HG03460 (cell line): ENCODE measurements around the gene SLC29A2.
A peak's percentile ranks its signal among the peaks of the same experiment; 100 is the strongest.
"Not testable (repeated sequence)": the region's sequence is repeated elsewhere in the genome, so short reads cannot be mapped to it uniquely, and the experiment has no call there.

Experiments used
- ATAC-seq: cut with Tn5 transposase; IDR thresholded peaks from one replicate; pipeline ENCODE4 v1.9.1; 2021; ENCODE audit not compliant: unreplicated experiment

The SLC29A2 gene

DNA sequence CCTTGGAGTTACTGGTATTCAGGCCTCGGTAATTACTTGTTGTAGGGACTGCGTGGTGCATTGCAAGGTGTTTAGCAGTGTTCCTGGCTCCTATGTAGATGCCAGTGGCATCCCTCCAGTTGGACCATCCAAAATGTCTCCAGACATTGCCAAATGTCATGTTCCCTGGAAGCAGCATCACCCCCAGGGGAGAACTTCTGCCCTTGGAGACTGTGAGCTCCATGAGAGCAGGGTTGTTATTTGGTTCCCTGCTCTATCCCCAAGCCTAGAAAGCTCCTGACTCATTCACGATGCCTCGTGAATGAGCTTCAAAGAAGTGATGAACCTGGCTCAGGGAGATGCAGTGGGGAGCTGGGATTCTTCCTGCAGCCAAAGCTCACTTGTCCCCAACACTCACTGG is 50.0 kb downstream of the SLC29A2 start:
- no peak for ATAC-seq

DNA sequence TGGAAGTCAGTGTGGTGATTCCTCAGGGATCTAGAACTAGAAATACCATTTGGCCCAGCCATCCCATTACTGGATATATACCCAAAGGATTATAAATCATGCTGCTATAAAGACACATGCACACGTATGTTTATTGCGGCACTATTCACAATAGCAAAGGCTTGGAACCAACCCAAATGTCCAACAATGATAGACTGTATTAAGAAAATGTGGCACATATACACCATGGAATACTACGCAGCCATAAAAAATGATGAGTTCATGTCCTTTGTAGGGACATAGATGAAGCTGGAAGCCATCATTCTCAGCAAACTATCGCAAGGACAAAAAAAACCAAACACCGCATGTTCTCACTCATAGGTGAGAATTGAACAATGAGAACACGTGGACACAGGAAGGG is 50.8 kb downstream of the SLC29A2 start:
- ATAC-seq, result not testable (repeated sequence)

DNA sequence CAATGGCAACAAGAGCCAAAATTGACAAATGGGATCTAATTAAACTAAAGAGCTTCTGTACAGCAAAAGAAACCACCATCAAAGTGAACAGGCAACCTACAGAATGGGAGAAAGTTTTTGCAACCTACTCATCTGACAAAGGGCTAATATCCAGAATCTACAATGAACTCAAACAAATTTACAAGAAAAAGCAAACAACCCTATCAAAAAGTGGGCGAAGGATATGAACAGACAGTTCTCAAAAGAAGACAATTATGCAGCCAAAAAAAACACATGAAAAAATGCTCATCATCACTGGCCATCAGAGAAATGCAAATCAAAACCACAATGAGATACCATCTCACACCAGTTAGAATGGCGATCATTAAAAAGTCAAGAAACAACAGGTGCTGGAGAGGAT is 51.3 kb downstream of the SLC29A2 start:
- ATAC-seq, result not testable (repeated sequence)

DNA sequence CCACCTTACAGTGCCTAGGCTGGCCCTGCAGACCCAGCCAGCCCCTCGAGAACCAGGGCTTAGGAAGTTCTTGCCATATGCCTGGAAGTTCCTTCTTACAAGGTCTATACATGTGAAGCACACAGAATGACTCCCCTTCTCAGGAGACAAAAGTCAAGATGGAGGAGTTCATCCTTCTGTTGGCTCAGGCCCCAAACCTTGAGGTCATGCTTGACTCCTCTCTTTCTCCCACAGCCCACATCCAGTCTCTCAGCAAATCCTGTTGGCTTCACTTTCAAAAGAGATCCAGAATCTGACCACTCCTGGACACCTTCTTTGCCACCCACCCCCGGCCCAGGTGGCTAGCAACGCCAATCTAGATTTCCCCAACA is 53.0 kb downstream of the SLC29A2 start:
- ATAC-seq, result no peak

DNA sequence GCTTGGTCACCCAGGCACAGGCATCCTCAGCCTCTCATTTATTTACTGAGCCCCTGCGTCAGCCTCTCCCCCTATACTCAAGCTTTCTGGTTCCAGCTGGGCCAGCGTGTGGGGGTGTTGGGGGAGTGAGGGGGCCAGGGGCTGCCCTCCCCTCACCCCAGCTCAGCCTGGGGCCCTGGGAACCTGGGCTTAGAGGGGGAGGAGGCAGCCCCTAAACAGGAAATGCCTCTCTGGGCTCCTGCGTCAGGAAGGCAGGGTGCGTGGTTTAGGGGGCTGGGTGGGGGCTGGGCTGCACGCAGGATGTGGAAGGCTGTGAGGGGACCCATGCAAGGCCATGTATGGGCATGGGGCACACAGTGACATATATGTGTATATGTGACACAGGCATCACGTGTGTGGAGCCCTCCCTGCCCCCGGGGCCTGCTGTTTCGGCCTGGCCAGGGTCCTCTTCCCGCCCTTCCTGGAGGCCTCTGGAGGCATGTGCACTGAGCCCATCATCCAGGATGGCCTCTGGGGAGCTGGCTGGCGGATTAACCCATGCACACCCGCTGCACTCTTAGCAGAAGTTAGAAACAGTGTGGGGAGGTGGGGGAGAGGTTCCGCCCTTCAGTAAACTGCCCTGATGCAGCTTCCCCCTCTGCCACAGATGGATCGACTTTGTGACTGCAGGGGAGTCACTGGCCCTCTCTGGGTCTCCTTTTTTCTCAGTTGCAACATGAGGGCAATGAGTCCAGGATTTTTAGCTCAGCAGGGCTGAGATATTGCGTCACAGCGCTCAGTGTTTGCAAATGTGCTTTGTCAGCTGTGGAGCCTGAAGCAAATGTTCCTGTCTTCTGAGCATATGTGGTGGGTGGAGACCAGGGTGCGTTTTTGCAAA is 53.6 kb downstream of the SLC29A2 start:
- ATAC-seq, result no peak

DNA sequence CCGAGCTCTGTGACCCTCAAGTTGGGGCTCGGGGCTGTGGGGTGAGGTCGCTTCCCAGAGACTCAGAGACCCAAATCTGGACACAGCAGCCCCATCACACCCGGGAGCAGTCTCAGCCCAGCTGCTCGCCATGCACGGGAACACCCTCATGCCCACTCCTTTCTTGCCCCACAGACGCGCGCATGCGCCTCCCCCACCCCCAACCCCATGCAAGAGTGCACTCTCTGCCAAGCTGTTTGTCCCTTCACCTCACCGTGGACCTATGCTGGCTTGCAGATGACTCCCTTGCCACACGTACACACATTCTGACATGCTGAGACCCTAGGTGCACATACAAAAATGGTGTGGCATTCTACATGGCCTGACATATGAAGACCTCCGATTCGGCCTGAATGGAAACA is 54.2 kb downstream of the SLC29A2 start:
- ATAC-seq, result no peak

DNA sequence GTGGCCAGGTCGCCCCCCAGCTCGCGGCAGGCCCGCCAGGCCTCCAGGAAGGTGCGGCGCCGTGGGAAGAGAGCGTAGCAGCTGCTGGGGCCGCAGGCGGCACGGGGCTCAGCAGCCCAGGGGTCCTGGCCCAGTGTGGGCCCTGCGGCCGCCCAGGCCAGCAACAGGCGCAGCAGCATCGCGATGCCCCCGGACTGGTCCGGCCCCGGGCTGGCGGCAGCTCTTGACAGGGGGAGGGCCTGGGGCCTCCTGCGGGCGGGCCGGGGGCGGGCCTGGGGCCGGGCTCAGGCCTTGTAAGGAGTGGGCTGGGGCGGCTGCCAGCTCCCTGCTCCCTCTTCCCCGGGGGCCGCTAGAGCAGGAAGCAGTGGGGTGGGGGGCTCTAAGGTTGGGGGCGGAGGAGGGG is 54.7 kb downstream of the SLC29A2 start, which contains the start of gene CD248:
TSS of gene CD248 (minus strand) at position 196 of the 403 bp plus-strand sequence. CDS start at position 179, 17 bp downstream.
- ATAC-seq, result no peak

DNA sequence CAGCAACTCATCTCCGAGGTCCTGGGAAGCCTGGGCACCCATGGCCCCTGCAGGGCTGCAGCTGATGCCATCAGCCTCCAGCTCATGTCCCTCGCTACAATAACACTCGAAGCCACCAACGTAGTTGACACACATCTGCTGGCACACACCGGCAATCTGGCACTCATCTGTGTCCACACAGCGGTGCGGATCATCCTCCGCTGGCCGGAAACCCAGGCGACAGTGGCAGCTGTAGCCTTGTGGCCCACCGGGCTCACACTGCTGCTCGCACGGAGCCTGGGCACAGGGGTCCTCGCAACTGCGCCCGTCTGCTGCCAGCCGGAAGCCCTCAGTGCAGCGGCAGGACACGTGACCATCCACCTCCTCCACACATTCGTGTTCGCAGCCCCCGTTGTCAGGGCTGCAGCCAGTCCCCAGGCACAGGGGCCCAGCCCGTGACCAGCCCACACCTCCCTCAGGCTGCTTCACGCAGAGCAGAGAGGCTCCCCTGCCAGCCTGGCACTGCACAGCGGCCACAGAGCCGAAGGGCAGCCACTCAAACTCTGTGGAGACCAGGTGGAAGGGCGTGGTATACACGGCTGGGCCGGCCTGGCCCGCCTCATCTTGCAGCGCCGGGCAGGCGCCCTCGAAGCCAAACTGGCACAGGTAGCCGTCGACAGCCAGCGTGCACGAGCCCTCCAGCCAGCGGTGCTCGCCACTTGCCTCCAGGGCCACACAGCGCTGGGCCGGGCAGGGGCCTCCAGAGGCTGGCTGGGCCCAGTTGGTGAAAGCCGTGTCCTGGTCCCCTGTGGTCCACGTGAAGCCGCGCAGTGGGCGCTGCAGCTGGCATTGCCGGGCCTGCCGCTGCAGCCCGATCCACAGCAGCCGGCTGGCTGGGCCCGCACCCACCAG is 55.4 kb downstream of the SLC29A2 start:
- ATAC-seq, result no peak

DNA sequence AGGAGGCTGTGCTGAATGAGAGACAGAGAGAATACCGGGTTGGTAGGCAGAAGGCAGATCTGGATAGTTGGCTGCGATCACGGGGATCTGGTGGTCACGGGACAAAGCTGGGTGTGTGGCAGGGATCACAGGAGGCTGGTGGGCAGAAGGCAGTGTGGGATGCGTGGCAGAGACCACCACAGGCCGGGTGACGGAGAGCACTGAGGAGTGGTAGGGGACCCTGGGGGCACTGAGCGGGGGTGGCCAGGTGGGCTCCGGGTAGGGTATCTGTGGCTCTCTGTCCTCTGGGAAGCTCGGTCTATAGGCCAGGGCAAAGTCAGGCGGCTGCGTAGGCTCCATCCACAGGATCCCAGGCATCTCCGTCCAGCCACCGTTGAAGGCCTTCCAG is 56.1 kb downstream of the SLC29A2 start:
- no peak for ATAC-seq

DNA sequence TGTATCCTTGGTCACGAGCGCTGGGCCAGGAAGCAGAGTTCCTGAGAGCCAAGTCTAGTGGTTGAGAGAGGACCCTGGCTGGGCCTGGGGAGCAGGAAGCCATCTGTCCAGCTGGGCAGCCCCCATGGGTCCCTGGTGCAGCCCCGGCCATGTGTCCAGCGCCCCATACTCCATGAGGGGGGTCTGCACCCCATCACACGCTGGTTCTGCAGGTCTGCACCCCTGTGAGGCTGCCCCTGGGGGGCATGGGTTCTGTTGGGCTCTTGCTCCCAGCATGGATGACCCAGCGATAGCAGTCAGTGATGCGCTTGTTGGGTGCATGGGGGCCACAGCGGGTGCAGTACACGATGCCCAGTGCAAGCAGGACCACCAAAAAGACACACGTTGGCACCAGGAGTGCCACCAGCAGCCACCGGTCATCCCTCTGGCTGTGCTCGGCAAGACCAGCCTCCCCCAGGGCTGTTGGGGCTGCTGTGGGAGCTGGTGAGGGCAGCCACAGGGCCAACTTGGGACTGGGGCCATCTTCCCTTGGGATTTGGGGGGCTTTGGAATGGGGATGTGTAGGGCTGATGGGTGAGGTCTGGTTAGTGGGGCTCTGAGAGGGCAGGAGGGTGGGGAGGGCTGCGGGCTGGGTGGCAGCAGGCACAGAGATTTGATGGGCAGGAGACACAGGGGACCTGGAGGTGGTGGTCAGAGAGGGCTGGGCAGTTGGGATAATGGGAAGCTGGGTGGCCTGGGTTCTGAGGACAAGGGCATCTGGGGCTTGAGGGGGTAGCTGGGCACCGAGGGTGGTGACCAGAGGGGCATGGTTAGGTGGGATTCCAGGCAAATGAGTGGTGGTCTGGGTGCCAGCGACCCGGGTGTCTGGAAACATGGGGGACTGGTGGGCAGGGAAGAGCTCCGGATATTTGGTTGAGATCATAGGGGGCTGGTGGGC is 56.7 kb downstream of the SLC29A2 start:
- ATAC-seq, result no peak

DNA sequence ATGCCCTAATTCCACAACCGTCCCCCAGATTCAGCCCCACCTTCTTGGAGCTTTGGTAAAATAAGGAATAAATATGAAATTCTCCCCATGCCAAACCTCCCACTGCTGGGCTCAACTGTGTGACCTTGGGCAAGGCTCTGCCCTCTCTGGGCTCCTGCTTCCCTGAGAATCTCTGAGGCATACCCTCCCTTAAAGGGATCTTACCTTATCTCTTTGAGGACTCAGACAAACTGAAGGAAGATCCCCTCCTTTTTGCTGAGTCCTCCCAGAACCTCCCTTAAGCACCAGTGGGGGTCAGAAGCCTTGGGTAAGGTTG is 57.4 kb downstream of the SLC29A2 start:
- no peak for ATAC-seq

DNA sequence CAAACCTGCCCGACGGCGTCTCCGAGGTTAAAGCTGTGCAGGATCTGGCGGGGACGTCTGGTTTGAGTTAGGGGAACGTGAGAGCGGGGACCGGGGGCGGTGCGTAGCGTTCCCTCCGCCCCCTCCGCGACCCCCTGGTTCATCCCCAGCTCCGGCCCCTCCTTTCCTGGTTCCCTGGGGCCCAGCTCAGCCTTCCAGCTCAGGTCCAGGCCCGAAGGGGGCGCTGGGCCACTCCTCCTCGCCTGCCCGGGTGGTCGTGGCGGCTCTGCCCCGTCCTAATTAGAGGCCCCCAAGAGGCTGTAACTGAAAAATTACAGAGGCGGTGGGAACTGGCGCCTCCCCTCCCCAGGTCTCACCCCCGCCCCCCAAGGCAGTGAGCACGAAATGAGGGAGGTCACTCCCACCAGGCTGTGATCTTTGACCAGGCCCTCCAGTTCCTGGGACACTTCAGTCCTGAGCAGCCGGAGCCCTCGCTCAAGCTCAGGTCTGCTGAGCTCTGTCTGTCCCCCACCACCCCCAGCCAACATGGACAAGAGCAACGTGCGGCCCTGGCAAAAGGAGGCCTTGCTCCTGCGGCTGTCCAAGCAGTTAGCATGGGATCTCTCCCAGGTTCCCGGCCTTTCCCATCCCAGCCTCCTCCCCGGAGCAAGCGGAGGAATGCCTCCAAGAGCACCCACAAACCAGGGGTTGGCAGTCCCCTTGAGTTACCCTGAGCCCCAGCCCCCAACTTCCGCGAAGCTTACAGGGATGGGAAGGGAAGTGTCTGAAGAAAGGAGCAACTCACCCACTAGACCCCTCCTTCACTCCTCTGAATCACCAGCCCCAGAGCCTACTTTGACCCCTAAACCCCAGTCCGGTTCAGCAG is 58.0 kb downstream of the SLC29A2 start:
- no peak for ATAC-seq

DNA sequence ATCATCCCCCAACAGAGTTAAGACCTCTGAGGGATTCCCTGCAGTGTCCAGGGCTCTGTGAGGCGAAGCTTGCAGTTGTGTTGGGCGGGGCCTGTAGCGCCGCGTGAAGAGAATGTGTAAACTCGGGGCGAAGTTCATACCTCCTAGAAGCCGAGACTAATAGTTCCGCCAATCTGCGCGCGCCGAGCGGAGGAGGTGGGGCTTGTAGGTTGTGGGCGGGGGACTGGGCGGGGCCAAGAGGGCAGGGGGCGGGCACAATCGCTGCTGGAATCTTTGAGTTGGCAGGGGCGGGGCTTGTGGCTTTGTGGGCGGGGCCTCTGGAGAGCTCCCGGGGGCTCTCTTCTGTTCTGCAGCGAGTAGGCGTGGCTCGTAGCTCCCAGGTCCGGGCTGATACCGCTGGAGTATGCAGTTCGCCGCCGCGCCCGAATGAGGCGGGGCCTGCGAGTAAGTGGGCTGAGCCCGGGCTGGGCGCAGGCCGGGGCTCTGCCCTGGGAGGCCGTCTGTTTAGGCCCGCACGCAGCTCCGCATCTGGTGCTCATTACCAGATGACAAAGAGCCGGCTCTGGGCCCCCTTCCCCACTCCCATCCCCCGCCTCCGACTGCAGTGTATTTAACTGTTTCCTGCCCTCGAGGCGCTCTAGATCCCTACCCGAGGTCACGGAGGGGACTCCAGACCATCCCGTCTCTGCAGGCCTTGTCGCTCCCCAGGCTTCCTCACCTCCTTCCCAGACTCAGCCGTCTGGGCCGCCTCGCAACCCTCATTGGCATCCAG is 58.8 kb downstream of the SLC29A2 start:
- ATAC-seq, result peak; percentile 63
